ENCODE measurements around the gene RBAK.

DNA sequence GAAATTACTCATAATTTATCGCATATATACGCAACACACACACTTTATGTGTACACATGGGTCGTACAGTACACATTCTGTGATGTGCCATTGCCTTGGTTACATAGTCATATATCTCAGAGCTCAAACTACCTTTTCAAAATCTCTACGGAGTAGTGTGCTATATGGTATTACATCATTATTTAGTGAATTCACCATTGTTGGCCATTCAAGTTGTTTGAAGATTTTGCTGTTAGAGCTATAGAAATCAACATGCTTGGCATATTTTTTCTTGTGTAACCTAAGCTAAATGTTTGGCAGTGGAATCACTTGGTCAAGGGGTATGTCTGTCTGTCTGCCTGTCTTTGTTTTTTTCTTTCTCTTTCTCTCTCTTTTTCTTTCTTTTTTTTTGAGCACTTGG lies 44.7 kb upstream of the RBAK start:
- TF ChIP-seq BHLHE40 (IDR thresholded peaks at IDR 0.05; ENCODE audit: low read depth, low read length) (no peak), CEBPB (IDR thresholded peaks at IDR 0.05; ENCODE audit: low read depth, low read length) (no peak), RCOR1 (IDR thresholded peaks at IDR 0.05; ENCODE audit: insufficient replicate concordance, low read length) (no peak), NFE2L2 (IDR thresholded peaks at IDR 0.05; ENCODE audit: low read depth, low read length) (no peak), POLR2A (IDR thresholded peaks at IDR 0.05; ENCODE audit: low read depth, low read length) (no peak), MXI1 (IDR thresholded peaks at IDR 0.05; ENCODE audit: borderline replicate concordance, low read depth, low read length) (no peak), RAD21 (IDR thresholded peaks at IDR 0.05; ENCODE audit: low read length) (no peak), FOS (IDR thresholded peaks at IDR 0.05; ENCODE audit: low read depth, low read length) (no peak), SMC3 (IDR thresholded peaks at IDR 0.05; ENCODE audit: low read depth, low read length) (no peak), MAFK (IDR thresholded peaks at IDR 0.05; ENCODE audit: low read depth, low read length) (no peak)
- TF ChIP-seq, protein P1, sequence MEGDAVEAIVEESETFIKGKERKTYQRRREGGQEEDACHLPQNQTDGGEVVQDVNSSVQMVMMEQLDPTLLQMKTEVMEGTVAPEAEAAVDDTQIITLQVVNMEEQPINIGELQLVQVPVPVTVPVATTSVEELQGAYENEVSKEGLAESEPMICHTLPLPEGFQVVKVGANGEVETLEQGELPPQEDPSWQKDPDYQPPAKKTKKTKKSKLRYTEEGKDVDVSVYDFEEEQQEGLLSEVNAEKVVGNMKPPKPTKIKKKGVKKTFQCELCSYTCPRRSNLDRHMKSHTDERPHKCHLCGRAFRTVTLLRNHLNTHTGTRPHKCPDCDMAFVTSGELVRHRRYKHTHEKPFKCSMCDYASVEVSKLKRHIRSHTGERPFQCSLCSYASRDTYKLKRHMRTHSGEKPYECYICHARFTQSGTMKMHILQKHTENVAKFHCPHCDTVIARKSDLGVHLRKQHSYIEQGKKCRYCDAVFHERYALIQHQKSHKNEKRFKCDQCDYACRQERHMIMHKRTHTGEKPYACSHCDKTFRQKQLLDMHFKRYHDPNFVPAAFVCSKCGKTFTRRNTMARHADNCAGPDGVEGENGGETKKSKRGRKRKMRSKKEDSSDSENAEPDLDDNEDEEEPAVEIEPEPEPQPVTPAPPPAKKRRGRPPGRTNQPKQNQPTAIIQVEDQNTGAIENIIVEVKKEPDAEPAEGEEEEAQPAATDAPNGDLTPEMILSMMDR (conservative IDR thresholded peaks at IDR 0.05; ENCODE audit: low read depth, low read length), result no peak
- TF ChIP-seq, protein P2, sequence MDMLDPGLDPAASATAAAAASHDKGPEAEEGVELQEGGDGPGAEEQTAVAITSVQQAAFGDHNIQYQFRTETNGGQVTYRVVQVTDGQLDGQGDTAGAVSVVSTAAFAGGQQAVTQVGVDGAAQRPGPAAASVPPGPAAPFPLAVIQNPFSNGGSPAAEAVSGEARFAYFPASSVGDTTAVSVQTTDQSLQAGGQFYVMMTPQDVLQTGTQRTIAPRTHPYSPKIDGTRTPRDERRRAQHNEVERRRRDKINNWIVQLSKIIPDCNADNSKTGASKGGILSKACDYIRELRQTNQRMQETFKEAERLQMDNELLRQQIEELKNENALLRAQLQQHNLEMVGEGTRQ (IDR thresholded peaks at IDR 0.05; ENCODE audit: low read depth, low read length), result no peak
- TF ChIP-seq, protein P3, sequence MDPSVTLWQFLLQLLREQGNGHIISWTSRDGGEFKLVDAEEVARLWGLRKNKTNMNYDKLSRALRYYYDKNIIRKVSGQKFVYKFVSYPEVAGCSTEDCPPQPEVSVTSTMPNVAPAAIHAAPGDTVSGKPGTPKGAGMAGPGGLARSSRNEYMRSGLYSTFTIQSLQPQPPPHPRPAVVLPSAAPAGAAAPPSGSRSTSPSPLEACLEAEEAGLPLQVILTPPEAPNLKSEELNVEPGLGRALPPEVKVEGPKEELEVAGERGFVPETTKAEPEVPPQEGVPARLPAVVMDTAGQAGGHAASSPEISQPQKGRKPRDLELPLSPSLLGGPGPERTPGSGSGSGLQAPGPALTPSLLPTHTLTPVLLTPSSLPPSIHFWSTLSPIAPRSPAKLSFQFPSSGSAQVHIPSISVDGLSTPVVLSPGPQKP (IDR thresholded peaks at IDR 0.05; ENCODE audit: borderline replicate concordance, low read depth, low read length), result no peak

Data from IMR-90 (cell line).